Activated CD8-positive, alpha-beta memory T cell treated with anti-CD3 and anti-CD28 coated beads, Interleukin-2, amount 50 U/mL, for 48 hours (primary cell): ENCODE results near the gene LBHD2.
"Not testable (repeated sequence)": the region's sequence is repeated elsewhere in the genome, so short reads cannot be mapped to it uniquely, and the experiment has no call there.

ENCODE experiments used
- DNase-seq: peaks from one replicate; pipeline ENCODE4 v3.0.0-alpha.2; 2020

LBHD2 gene

GRCh38 chr14:103084021-103084919 lies at the start of gene LBHD2:
Gene LBHD2 (plus strand): TSS chr14:103084210. CDS start chr14:103086013, 1,803 bp downstream.
- DNase-seq: no peak

GRCh38 chr14:103041464-103041863 lies 42.5 kb upstream of the LBHD2 start:
- no peak for DNase-seq

- DNase-seq: no peak
These were observed 40.6 kb upstream of the LBHD2 start for GRCh38 chr14:103043257-103044015.

GRCh38 chr14:103045371-103045869 lies 38.6 kb upstream of the LBHD2 start:
- DNase-seq: no peak

- not testable (repeated sequence) for DNase-seq
These were observed 36.6 kb upstream of the LBHD2 start for GRCh38 chr14:103047453-103047852.

- DNase-seq: no peak
These were observed 33.1 kb upstream of the LBHD2 start for GRCh38 chr14:103050935-103051334.

GRCh38 chr14:103052407-103052806 lies 31.6 kb upstream of the LBHD2 start:
- no peak for DNase-seq

GRCh38 chr14:103055695-103056094 lies 28.3 kb upstream of the LBHD2 start:
- DNase-seq: no peak

GRCh38 chr14:103056322-103057027 lies 27.5 kb upstream of the LBHD2 start:
- DNase-seq: no peak

GRCh38 chr14:103057028-103057371 lies 27.0 kb upstream of the LBHD2 start:
- no peak for DNase-seq

GRCh38 chr14:103057372-103058163 lies 26.4 kb upstream of the LBHD2 start, which contains the start of gene CDC42BPB:
Gene CDC42BPB (minus strand): TSS chr14:103057549. CDS start chr14:103057173, 376 bp downstream.
- DNase-seq: peak; percentile 83

- no peak for DNase-seq
These were observed 25.6 kb upstream of the LBHD2 start for GRCh38 chr14:103058164-103059055.

GRCh38 chr14:103059556-103059955 lies 24.5 kb upstream of the LBHD2 start:
- DNase-seq: no peak

GRCh38 chr14:103061482-103061976 lies 22.5 kb upstream of the LBHD2 start:
- DNase-seq: no peak

- no peak for DNase-seq
These were observed 19.6 kb upstream of the LBHD2 start for GRCh38 chr14:103064436-103064835.

GRCh38 chr14:103064978-103065377 lies 19.0 kb upstream of the LBHD2 start:
- DNase-seq: no peak

GRCh38 chr14:103065861-103066260 lies 18.1 kb upstream of the LBHD2 start:
- no peak for DNase-seq

GRCh38 chr14:103066399-103066798 lies 17.6 kb upstream of the LBHD2 start:
- DNase-seq: no peak

GRCh38 chr14:103067231-103067954 lies 16.6 kb upstream of the LBHD2 start:
- DNase-seq: no peak
